ENCODE measurements around the gene CHMP4B.

DNA sequence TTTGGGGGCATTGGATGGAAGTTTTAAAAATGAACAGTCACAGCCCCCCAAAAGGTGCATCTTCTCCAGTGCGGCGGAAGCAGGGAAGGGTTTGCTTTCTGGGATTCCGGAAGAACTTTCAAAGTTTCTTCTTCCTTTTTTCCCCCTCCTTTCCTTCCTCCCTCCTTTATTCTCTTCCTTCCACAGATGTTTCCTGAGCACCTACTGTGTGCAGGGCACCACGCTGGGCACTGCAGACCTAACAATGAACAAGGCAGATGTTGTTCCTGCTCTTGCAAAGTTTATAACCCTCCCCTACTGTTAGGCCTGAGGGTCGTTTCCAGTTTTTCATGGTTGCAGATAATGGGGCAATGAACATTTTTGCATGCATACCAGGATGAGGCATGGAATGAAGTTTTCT is 58.1 kb downstream of the CHMP4B start:
- TF ChIP-seq TAF1 (IDR thresholded peaks at IDR 0.05; ENCODE audit: borderline replicate concordance, insufficient read depth, low read length) (no peak), POLR2AphosphoS5 (IDR thresholded peaks at IDR 0.05; ENCODE audit: low read depth, low read length) (no peak), SIN3A (IDR thresholded peaks at IDR 0.05; ENCODE audit: borderline replicate concordance, insufficient read depth, low read length) (no peak)
- TF ChIP-seq, protein P1, sequence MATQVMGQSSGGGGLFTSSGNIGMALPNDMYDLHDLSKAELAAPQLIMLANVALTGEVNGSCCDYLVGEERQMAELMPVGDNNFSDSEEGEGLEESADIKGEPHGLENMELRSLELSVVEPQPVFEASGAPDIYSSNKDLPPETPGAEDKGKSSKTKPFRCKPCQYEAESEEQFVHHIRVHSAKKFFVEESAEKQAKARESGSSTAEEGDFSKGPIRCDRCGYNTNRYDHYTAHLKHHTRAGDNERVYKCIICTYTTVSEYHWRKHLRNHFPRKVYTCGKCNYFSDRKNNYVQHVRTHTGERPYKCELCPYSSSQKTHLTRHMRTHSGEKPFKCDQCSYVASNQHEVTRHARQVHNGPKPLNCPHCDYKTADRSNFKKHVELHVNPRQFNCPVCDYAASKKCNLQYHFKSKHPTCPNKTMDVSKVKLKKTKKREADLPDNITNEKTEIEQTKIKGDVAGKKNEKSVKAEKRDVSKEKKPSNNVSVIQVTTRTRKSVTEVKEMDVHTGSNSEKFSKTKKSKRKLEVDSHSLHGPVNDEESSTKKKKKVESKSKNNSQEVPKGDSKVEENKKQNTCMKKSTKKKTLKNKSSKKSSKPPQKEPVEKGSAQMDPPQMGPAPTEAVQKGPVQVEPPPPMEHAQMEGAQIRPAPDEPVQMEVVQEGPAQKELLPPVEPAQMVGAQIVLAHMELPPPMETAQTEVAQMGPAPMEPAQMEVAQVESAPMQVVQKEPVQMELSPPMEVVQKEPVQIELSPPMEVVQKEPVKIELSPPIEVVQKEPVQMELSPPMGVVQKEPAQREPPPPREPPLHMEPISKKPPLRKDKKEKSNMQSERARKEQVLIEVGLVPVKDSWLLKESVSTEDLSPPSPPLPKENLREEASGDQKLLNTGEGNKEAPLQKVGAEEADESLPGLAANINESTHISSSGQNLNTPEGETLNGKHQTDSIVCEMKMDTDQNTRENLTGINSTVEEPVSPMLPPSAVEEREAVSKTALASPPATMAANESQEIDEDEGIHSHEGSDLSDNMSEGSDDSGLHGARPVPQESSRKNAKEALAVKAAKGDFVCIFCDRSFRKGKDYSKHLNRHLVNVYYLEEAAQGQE (IDR thresholded peaks at IDR 0.05; ENCODE audit: insufficient read depth in 1 of 2, low read depth in 2 of 2, low read length in 2 of 2), result no peak
